ENCODE data around the gene PAPPA.

The PAPPA gene

DNA sequence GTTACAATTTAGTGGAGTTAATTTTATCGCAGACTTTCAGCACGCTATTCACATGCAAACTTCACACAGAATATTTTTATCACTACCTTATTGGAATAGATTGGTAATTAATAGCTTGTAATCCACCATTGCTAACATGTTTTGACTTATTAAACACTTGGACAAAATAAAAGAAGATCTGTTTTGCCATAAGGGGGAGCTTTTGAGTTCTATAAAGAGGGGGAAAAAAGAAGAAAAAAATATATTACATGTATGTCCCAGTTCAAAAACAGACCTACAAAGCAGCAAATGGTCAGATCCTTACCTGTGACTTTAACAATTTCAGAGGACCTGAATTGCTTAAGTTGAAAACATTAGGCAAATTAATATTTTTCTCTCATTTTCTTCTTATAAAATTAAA lies 1.2 kb upstream of the PAPPA start:
- H3K27me3 ChIP-seq (ENCODE audit: insufficient read depth, low read length), result no peaks in the 10 kb centered on the region
- H3K79me2 ChIP-seq (ENCODE audit: control insufficient read depth, insufficient read depth, low read length, unreplicated experiment), result peaks cover 21% of the 10 kb centered on the region
- H3K36me3 ChIP-seq (ENCODE audit: insufficient read depth, low read length), result no peaks in the 10 kb centered on the region
- peaks cover 18% of the 10 kb centered on the region for H3K4me1 ChIP-seq (ENCODE audit: control insufficient read depth, insufficient read depth, low read length, unreplicated experiment)
- H2AFZ ChIP-seq (ENCODE audit: low read length, unreplicated experiment), result peak overlapping the region; percentile 31
- H3K4me3 ChIP-seq (ENCODE audit: low read depth, low read length), result peak overlapping the region; percentile 66
- H3K27ac ChIP-seq (ENCODE audit: low read depth, low read length), result peak overlapping the region; percentile 94

DNA sequence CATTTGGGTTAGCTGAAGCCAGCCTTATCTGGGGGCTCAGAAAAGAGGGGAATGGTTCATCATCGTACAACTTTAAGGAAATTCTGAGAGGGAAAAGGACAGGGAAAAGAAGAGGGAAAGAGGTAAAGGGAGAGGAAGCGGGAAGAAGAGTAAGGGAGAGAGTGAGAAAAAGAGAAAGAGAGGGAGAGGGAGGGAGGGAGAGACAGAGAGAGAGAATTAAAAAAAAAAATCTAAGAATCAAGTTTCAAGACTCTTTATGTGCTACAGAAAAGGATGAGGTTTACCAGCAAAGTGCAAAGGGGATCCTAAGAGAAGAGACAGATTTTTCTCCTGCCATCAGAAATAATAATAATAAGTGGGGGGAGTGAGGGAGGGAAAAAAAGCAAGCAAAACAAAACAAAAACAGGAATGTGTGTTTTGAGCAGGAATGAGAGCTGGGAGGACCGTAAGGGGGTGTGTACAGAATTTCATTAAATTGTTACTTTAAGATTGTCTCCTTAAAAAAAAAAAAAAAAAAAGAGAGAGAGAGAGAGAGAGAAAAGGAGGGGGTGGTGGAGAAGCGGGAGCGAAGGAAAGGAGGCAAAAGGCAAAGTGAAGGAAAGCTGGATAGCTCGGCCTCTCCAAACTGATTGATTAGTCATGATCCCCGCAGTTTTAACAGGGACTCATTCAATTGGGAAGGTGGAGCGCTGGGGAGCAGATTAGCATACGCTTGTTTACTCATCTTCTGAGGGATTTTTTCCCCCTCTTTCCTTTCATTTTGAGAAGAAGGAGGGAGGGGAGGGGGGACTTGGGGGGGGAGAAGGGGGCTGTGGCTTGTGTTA lies 438 bp upstream of the PAPPA start:
- Histone ChIP-seq H3K79me2 (ENCODE audit: control insufficient read depth, insufficient read depth, low read length, unreplicated experiment) (peaks cover 27% of the 10 kb centered on the region), H2AFZ (ENCODE audit: low read length, unreplicated experiment) (no peak overlapping the region), H3K4me3 (ENCODE audit: low read depth, low read length) (peak overlapping the region; percentile 83), H3K27me3 (ENCODE audit: insufficient read depth, low read length) (no peaks in the 10 kb centered on the region), H3K4me1 (ENCODE audit: control insufficient read depth, insufficient read depth, low read length, unreplicated experiment) (peaks cover 23% of the 10 kb centered on the region), H3K36me3 (ENCODE audit: insufficient read depth, low read length) (no peaks in the 10 kb centered on the region), H3K27ac (ENCODE audit: low read depth, low read length) (peak overlapping the region; percentile 94)

DNA sequence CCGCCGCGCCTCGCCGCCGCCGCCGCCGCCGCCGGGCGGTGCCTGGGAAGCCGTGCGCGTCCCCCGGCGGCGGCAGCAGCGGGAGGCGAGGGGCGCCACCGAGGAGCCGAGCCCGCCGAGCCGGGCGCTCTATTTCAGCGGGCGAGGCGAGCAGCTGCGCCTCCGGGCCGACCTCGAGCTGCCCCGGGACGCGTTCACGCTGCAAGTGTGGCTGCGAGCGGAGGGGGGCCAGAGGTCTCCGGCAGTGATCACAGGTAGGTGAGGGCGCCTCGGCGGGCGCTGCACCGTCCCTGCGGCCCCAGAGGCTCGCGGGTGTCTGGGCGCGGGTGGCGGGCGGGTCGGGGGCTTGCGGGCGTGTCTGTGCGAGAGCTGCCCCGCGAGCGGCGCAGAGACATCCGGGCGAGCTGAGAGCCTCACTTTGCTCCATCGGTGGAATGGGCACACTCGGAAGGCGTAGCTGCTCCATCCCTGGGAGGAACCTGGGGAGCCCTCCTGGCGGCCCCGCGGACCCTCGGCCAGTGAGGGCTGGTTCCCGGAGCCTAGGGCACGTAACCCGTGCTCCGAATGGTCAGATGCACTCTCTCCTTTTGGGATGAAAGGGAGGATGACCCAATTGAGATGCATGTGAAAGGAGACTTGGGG lies 864 bp downstream of the PAPPA start:
- H3K36me3 ChIP-seq (ENCODE audit: insufficient read depth, low read length), result peaks cover 4% of the 10 kb centered on the region; the same call in 1 of the 2 replicates
- H3K79me2 ChIP-seq (ENCODE audit: control insufficient read depth, insufficient read depth, low read length, unreplicated experiment), result peaks cover 40% of the 10 kb centered on the region
- H3K27ac ChIP-seq (ENCODE audit: low read depth, low read length), result peak overlapping the region; percentile 91
- H3K4me1 ChIP-seq (ENCODE audit: control insufficient read depth, insufficient read depth, low read length, unreplicated experiment), result peaks cover 23% of the 10 kb centered on the region
- no peaks in the 10 kb centered on the region for H3K27me3 ChIP-seq (ENCODE audit: insufficient read depth, low read length)
- peak overlapping the region; percentile 38 for H2AFZ ChIP-seq (ENCODE audit: low read length, unreplicated experiment)
- H3K4me3 ChIP-seq (ENCODE audit: low read depth, low read length), result peak overlapping the region; percentile 87

DNA sequence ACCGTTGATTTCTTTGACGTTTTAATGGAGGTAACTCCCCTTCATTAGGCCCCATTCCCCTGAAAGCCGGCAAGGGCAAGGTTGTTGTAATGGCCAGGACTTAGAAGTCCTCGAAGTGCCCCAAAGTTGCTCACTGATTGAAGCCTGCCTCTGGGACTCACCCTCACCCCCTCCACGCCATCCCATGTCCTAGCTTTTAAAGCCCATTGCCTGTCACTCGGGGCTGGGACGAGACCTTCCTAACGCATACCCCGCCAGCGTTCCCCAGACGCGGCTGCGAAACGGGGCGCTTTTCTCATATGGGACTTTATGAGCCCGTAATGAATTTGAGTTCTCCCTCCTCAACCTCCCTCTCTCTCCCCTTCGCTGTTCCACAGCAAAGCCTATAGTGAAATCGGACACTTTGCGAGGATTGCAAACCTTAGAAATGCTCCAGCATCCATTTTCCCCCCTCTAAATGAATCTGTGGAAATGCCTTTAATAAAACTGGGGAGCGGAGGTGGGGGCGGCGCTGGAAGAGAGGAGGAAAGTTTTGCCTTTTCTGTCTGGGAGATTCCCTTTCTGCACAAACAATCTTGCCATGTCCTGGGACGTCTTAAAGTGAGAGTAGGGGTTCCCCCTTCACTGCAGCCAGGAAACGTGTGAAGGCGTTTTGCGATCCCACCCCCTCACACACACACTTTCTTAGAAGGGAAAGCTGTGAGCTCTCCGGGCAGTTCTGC lies 1.5 kb downstream of the PAPPA start:
- Histone ChIP-seq H3K27me3 (ENCODE audit: insufficient read depth, low read length) (no peaks in the 10 kb centered on the region), H3K4me3 (ENCODE audit: low read depth, low read length) (peak overlapping the region; percentile 87), H3K79me2 (ENCODE audit: control insufficient read depth, insufficient read depth, low read length, unreplicated experiment) (peaks cover 42% of the 10 kb centered on the region), H3K36me3 (ENCODE audit: insufficient read depth, low read length) (peaks cover 4% of the 10 kb centered on the region; the same call in 1 of the 2 replicates), H3K27ac (ENCODE audit: low read depth, low read length) (peak overlapping the region; percentile 91), H3K4me1 (ENCODE audit: control insufficient read depth, insufficient read depth, low read length, unreplicated experiment) (peaks cover 23% of the 10 kb centered on the region), H2AFZ (ENCODE audit: low read length, unreplicated experiment) (peak overlapping the region; percentile 38)

DNA sequence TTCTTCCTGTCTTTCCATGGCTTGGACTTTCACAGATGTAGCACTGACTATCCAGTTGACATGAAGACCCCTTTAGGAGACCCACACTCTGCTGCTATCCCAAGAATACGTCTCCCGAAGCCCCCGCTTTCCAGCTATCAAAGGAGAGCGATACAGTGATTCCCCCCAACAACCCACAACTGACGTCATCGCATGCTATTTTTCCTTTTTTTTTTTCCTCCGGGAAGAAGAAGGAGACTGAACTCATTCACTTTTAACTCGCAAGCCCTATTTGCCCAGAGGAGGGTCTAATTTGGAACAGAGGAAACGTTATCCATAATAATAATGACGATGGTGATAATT lies 2.1 kb downstream of the PAPPA start:
- H3K4me1 ChIP-seq (ENCODE audit: control insufficient read depth, insufficient read depth, low read length, unreplicated experiment), result peaks cover 23% of the 10 kb centered on the region
- H3K4me3 ChIP-seq (ENCODE audit: low read depth, low read length), result peak overlapping the region; percentile 87
- peaks cover 42% of the 10 kb centered on the region for H3K79me2 ChIP-seq (ENCODE audit: control insufficient read depth, insufficient read depth, low read length, unreplicated experiment)
- H3K27ac ChIP-seq (ENCODE audit: low read depth, low read length), result peak overlapping the region; percentile 91
- H3K27me3 ChIP-seq (ENCODE audit: insufficient read depth, low read length), result no peaks in the 10 kb centered on the region
- no peak overlapping the region for H2AFZ ChIP-seq (ENCODE audit: low read length, unreplicated experiment)
- peaks cover 4% of the 10 kb centered on the region; the same call in 1 of the 2 replicates for H3K36me3 ChIP-seq (ENCODE audit: insufficient read depth, low read length)

DNA sequence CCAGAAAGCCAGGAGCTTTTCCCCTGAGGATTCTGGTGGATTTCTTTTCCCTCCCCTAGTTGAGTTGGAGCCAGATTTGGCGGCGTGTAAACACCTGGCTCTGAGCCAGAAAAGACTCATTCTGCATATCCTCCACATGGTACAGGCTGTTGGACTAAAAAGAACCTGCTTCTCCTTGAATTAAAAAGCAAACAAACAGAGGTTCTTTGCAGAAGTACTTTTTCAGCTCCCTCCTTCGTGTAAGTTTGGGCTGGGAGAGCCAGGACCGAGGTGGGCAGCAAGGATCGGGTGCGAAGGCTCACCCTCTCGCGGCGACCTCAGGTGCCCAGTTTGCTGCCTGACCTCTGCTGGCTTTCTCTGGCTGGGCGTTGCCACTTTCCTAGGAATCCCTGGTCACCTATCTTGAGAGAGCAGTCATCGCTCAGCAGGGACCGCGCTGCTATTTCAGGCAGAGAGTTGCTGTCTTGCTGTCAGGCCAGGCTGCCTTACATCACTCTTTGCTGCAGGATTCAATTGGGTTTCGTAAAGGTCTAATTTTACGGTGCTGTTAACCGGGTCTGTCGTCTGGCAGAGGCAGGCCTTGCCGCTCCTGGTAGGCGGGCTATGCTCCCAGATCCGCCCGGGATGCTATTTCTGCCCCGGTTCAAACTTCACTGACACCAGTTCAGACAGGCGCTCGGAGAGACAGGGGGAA lies 3.2 kb downstream of the PAPPA start:
- peaks cover 4% of the 10 kb centered on the region; the same call in 1 of the 2 replicates for H3K36me3 ChIP-seq (ENCODE audit: insufficient read depth, low read length)
- H3K4me1 ChIP-seq (ENCODE audit: control insufficient read depth, insufficient read depth, low read length, unreplicated experiment), result peaks cover 16% of the 10 kb centered on the region
- H3K27me3 ChIP-seq (ENCODE audit: insufficient read depth, low read length), result no peaks in the 10 kb centered on the region
- H2AFZ ChIP-seq (ENCODE audit: low read length, unreplicated experiment), result no peak overlapping the region
- peak overlapping the region; percentile 87 for H3K4me3 ChIP-seq (ENCODE audit: low read depth, low read length)
- H3K27ac ChIP-seq (ENCODE audit: low read depth, low read length), result peak overlapping the region; percentile 91
- H3K79me2 ChIP-seq (ENCODE audit: control insufficient read depth, insufficient read depth, low read length, unreplicated experiment), result peaks cover 48% of the 10 kb centered on the region

DNA sequence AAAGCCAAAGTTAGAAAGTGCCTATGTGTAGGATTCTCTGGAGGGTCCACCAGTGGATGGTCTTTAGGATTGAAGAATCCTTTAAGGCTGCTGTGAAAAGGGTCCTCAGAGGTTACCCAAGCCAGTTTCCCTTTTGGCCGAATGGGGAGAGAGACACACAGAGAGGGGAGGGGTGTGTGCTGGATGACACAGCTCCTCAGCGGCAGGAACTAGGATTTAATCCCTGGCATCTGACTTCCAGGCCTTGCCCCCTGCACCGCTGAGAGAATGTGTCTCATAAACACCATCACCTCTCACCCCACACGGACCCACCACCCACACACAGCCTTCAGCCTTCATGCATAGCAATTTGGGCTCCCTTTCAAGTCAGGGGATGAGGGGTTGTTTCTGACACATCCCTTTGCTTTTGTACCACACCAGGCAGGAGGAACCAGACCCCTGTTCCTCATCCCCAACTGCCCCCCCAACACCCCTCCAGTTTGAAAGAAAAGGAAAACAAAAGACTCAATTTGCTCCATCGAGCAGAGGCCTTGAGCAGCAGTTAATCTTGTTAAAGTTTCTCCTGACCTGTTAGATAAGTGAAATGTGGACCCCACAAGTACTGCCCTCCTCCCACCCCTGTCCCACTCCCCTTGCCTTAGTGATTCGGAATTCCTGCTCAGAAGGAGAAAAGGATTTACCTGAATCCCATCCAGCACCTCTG lies 4.0 kb downstream of the PAPPA start:
- no peak overlapping the region for H2AFZ ChIP-seq (ENCODE audit: low read length, unreplicated experiment)
- peak overlapping the region; percentile 91 for H3K27ac ChIP-seq (ENCODE audit: low read depth, low read length)
- H3K4me3 ChIP-seq (ENCODE audit: low read depth, low read length), result peak overlapping the region; percentile 87
- no peaks in the 10 kb centered on the region for H3K27me3 ChIP-seq (ENCODE audit: insufficient read depth, low read length)
- peaks cover 48% of the 10 kb centered on the region for H3K79me2 ChIP-seq (ENCODE audit: control insufficient read depth, insufficient read depth, low read length, unreplicated experiment)
- H3K36me3 ChIP-seq (ENCODE audit: insufficient read depth, low read length), result peaks cover 4% of the 10 kb centered on the region; the same call in 1 of the 2 replicates
- peaks cover 10% of the 10 kb centered on the region for H3K4me1 ChIP-seq (ENCODE audit: control insufficient read depth, insufficient read depth, low read length, unreplicated experiment)

DNA sequence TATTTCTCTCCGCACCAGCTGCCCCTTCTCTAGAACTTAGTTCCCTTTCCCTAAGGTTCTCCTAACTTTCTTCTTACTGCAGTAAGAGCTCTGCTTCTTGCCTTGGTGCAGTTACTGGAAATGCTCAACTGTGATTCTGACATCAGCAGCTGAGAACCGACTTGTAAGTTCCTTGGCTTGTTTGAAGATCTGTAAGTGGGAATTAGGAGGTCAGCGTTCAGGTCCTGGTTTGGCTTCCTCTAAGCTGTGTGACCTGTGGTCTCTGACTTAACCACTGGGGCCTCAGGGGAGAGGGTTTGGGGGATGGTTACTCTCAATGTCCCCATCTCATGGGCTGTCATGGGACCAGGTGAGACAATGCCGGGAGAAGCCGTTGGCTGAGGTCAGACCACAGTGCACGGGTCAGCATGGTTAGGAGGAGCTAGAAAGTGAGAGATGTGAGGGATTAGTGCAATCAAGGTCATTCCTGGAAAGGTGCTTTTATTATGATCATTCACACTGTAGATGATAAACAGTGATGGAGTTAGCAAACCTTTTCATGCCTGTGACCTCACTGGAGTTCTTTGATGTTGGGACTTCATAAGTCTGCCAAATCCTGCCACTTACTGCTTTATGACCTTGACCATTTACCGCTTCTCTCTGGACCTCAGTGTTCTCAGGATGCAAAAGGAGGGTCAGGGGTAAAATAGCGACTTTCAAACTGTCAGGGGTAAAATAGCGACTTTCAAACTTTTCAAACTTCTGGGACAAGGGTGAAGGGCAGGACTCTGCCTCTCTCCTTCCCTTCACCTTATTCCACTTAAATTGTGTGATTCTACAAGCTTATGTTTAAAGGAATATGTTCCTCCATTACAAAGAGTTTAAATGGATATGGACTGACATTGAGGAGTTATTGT lies 7.3 kb downstream of the PAPPA start:
- H2AFZ ChIP-seq (ENCODE audit: low read length, unreplicated experiment), result no peak overlapping the region
- peaks cover 12% of the 10 kb centered on the region for H3K4me1 ChIP-seq (ENCODE audit: control insufficient read depth, insufficient read depth, low read length, unreplicated experiment)
- H3K4me3 ChIP-seq (ENCODE audit: low read depth, low read length), result no peak overlapping the region
- H3K36me3 ChIP-seq (ENCODE audit: insufficient read depth, low read length), result peaks cover 4% of the 10 kb centered on the region; the same call in 1 of the 2 replicates
- H3K27me3 ChIP-seq (ENCODE audit: insufficient read depth, low read length), result no peaks in the 10 kb centered on the region
- no peak overlapping the region for H3K27ac ChIP-seq (ENCODE audit: low read depth, low read length)
- H3K79me2 ChIP-seq (ENCODE audit: control insufficient read depth, insufficient read depth, low read length, unreplicated experiment), result peaks cover 35% of the 10 kb centered on the region

DNA sequence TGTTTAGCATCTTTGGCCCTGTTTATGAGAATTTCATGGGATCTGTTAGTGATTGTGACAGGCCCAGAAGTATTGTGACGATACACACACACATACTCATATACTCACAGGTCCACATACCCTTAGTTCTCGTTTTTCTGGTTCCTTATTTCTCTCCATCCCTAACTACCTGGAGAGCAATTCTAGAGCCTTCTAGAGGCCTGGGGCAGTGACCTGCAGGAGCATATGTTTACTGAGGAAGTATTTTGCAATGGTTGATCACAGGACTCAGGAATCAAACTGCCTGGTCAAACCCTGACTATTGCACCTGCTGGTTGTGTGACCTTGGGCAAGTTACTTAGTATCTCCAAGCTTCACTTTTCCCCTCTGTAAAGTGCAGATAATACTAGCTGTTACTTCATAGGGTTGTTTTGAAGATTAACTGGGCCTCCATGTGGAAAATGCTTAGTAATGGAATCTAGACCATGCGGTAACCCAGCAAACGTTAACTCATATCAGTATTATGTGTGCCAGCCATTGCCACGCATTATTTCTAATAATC lies 8.7 kb downstream of the PAPPA start:
- Histone ChIP-seq H2AFZ (ENCODE audit: low read length, unreplicated experiment) (no peak overlapping the region), H3K79me2 (ENCODE audit: control insufficient read depth, insufficient read depth, low read length, unreplicated experiment) (peaks cover 30% of the 10 kb centered on the region), H3K27me3 (ENCODE audit: insufficient read depth, low read length) (no peaks in the 10 kb centered on the region), H3K36me3 (ENCODE audit: insufficient read depth, low read length) (peaks cover 4% of the 10 kb centered on the region; the same call in 1 of the 2 replicates), H3K4me1 (ENCODE audit: control insufficient read depth, insufficient read depth, low read length, unreplicated experiment) (peaks cover 20% of the 10 kb centered on the region), H3K27ac (ENCODE audit: low read depth, low read length) (no peak overlapping the region), H3K4me3 (ENCODE audit: low read depth, low read length) (no peak overlapping the region)

Measured in ACC112 (cell line).